C4-2B (cell line): Measurements from ENCODE around the gene YLPM1.

ENCODE experiments used
- H3K27ac ChIP-seq: fragments of 450-650 bp; 2 replicates; pipeline ENCODE4 v1.5.1; 2017
- CTCF ChIP-seq: fragments of 450-650 bp; conservative IDR thresholded peaks from 2 replicates; pipeline ENCODE4 v1.5.1; 2017; ENCODE audit warnings: mild to moderate bottlenecking
- ZFX ChIP-seq: fragments of 450-650 bp; IDR thresholded peaks from 2 replicates; pipeline ENCODE4 v1.6.1; 2017

Gene YLPM1

GRCh38 chr14:74763803-74764531 lies 851 bp downstream of the YLPM1 start:
- H3K27ac ChIP-seq = peak overlapping the region; percentile 93
- TF ChIP-seq CTCF = no peak
- TF ChIP-seq ZFX = no peak

- no peak overlapping the region for H3K27ac ChIP-seq
- TF ChIP-seq ZFX = no peak
- no peak for TF ChIP-seq CTCF
Observed at GRCh38 chr14:74765721-74766120, 2.6 kb downstream of the YLPM1 start.

- no peak for TF ChIP-seq ZFX
- H3K27ac ChIP-seq = no peak overlapping the region
Observed at GRCh38 chr14:74771399-74771798, 8.3 kb downstream of the YLPM1 start.

- H3K27ac ChIP-seq = no peak overlapping the region
- TF ChIP-seq ZFX (no peak), CTCF (no peak)
Observed at GRCh38 chr14:74784634-74785033, 21.5 kb downstream of the YLPM1 start.

DNA sequence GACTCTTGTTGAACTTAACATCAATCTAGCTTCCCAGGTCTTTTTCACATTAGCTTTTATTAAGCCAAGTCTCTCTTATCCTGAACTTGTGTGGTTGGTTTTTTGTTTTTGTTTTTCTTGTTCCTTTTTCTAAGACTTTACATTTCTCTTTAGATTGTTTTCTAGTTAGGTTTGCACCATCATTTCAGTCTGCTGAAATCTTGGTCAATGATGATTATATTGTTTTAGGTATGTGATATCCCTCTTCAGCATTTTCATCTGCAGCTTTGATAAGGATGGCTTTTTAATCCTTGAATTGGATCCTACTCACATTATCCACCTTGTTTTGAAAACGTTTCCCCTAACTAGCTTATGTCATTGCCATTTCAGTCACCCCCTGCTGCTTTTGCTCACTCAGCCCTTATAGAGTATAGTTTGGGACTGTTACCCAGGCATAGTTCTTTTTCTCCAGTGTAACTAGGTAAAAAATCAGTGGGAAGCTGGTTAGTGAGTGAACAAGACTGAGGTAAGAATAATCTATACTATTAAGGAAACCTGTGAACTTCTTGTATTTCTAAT lies 22.0 kb downstream of the YLPM1 start:
- H3K27ac ChIP-seq = no peak overlapping the region
- TF ChIP-seq CTCF = no peak

DNA sequence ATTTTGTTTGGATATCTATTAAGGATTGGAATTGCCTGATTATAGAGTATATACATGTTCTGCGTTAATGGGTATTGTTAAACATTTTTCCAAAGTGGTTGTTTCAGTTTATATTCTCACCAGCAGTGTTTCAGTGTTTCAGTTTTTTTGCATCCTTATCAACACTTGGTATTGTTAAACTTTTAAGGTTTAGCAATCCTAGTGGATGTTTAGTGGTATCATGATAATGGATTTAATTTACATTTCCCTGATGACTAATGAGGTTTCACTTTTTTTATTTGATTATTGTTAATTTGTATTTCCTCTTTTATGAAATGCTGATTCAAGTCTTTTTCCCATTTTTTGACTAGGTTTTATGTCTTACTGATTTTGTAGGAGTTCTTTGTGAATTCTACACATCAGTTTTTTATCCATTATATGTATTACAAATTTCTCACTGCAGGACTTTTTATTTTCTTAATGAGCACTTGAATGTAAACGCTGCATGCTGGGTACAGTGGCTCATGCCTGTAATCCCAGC lies 23.7 kb downstream of the YLPM1 start:
- H3K27ac ChIP-seq = no peak overlapping the region
- TF ChIP-seq CTCF (peak; percentile 10; the same call in 1 of the 2 replicates), ZFX (no peak)

- TF ChIP-seq ZFX (no peak), CTCF (no peak)
- H3K27ac ChIP-seq = no peak overlapping the region
Observed at GRCh38 chr14:74792249-74793039, 29.3 kb downstream of the YLPM1 start.
